Astrocyte (in vitro differentiated cells and primary cell): ENCODE results near the gene PPP4R2.

ENCODE experiments used
- EZH2 ChIP-seq: IDR thresholded peaks from 2 replicates; pipeline ENCODE4 v1.6.1; 2012; ENCODE audit warnings: mild to moderate bottlenecking, low read length, inconsistent platforms; ENCODE audit not compliant: insufficient read depth
- TF ChIP-seq, protein P1 (sequence below): IDR thresholded peaks from 2 replicates; pipeline ENCODE4 v1.5.1; 2011; ENCODE audit warnings: low read depth, mild to moderate bottlenecking, inconsistent platforms, low read length, moderate library complexity; ENCODE audit not compliant: insufficient read depth

DNA sequence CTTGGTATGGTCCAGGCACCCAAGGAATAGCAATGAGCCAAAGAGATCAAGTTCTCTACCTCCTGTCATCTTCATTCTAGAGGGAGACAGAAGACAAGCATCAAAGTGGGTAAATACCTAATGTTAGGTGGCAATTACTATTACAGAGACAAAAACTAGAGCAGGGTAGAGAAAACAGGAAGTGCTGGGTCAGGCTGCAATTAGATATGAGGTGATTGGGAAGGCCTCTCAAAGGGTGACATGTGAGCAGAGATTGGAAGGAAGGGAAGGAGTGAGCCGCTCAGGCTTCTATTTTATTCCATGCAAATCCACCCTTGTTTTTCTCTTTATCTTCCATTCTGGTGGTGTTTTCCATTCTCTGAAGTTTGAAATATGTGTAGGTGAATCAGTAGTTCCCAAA lies 102.3 kb downstream of the PPP4R2 start:
- TF ChIP-seq, protein P1, sequence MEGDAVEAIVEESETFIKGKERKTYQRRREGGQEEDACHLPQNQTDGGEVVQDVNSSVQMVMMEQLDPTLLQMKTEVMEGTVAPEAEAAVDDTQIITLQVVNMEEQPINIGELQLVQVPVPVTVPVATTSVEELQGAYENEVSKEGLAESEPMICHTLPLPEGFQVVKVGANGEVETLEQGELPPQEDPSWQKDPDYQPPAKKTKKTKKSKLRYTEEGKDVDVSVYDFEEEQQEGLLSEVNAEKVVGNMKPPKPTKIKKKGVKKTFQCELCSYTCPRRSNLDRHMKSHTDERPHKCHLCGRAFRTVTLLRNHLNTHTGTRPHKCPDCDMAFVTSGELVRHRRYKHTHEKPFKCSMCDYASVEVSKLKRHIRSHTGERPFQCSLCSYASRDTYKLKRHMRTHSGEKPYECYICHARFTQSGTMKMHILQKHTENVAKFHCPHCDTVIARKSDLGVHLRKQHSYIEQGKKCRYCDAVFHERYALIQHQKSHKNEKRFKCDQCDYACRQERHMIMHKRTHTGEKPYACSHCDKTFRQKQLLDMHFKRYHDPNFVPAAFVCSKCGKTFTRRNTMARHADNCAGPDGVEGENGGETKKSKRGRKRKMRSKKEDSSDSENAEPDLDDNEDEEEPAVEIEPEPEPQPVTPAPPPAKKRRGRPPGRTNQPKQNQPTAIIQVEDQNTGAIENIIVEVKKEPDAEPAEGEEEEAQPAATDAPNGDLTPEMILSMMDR: no peak
- no peak for TF ChIP-seq EZH2
